GM12878 (cell line): ENCODE data around the gene XIRP1.

Experiments
- BHLHE40 ChIP-seq, 2 experiments: fragments of 450-650 bp in 1 of 2; IDR thresholded peaks; 2 replicates each; pipeline ENCODE4 v1.6.1; 2011 to 2017; ENCODE audit warnings: low read depth in 2 of 2, borderline replicate concordance in 1 of 2, improper control_type of control experiment in 1 of 2, low read length in 1 of 2, mild to moderate bottlenecking in 1 of 2
- EZH2 ChIP-seq: IDR thresholded peaks from 2 replicates; pipeline ENCODE4 v1.6.1; 2012; ENCODE audit warnings: low read depth, mild to moderate bottlenecking, control low read depth, inconsistent platforms, low read length, borderline replicate concordance; ENCODE audit not compliant: control insufficient read depth
- POLR2A ChIP-seq: IDR thresholded peaks from 2 replicates; pipeline ENCODE4 v1.6.1; 2011; ENCODE audit warnings: low read depth, mild to moderate bottlenecking, low read length
- SP1 ChIP-seq: IDR thresholded peaks from one replicate; pipeline ENCODE4 v1.6.1; 2011; ENCODE audit warnings: low read depth, low read length
- YY1 ChIP-seq: IDR thresholded peaks from 2 replicates; pipeline ENCODE4 v1.6.1; 2011; ENCODE audit warnings: low read depth, mild to moderate bottlenecking, low read length
- ZNF274 ChIP-seq: IDR thresholded peaks from one replicate; pipeline ENCODE4 v1.8.0; 2011; ENCODE audit not compliant: insufficient read length, insufficient read depth
- TF ChIP-seq, protein P1 (sequence below), 3 experiments: IDR thresholded peaks in 2 of 3; conservative IDR thresholded peaks in 1 of 3; 2 replicates each; pipeline ENCODE4 v1.5.1; 2011; ENCODE audit warnings: low read depth in 3 of 3, low read length in 3 of 3, mild to moderate bottlenecking in 3 of 3, control low read depth in 2 of 3, moderate library complexity in 2 of 3, inconsistent platforms in 1 of 3, mixed read lengths in 1 of 3; ENCODE audit not compliant: control insufficient read depth in 2 of 3, insufficient read depth in 1 of 3; ENCODE audit errors: extremely low read depth in 1 of 3

DNA sequence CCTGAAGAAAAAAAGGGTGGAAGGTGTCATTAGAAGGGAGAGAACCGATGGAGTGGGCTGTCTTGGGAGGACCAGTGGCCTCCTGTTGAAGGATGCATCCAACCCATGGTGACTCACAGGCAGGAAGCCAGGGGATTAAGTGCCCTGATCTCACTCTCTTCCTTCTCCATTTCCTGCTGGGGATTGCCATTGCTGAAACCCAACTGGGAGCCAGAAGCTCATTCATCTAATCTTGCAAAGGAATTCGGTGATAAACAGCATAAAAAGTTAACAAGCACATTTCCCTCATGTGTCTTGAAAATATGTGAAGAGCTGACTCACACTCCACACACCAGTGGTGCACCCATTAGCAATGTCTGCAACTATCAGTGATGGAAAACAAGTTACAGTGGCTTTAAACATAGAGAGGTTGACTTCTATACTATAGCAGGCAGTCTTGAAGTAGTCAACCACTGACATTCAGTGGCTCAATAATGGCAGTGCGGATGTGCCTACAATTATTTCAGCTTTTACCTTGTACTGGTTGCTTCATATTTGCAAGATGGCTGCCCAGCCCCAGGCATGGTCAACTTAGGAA lies 26.2 kb downstream of the XIRP1 start:
- TF ChIP-seq ZNF274, result no peak
- TF ChIP-seq, protein P1, sequence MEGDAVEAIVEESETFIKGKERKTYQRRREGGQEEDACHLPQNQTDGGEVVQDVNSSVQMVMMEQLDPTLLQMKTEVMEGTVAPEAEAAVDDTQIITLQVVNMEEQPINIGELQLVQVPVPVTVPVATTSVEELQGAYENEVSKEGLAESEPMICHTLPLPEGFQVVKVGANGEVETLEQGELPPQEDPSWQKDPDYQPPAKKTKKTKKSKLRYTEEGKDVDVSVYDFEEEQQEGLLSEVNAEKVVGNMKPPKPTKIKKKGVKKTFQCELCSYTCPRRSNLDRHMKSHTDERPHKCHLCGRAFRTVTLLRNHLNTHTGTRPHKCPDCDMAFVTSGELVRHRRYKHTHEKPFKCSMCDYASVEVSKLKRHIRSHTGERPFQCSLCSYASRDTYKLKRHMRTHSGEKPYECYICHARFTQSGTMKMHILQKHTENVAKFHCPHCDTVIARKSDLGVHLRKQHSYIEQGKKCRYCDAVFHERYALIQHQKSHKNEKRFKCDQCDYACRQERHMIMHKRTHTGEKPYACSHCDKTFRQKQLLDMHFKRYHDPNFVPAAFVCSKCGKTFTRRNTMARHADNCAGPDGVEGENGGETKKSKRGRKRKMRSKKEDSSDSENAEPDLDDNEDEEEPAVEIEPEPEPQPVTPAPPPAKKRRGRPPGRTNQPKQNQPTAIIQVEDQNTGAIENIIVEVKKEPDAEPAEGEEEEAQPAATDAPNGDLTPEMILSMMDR (IDR thresholded peaks at IDR 0.05 in 2 of 3, conservative IDR thresholded peaks at IDR 0.05 in 1 of 3; ENCODE audit: control insufficient read depth in 2 of 3, extremely low read depth in 1 of 3, insufficient read depth in 1 of 3, low read depth in 3 of 3, low read length in 3 of 3), result peak in 1 of 3 experiments; percentile 27; a peak in 2 of 6 replicates
- no peak for TF ChIP-seq BHLHE40 (IDR thresholded peaks at IDR 0.05; ENCODE audit: borderline replicate concordance in 1 of 2, low read depth in 2 of 2, low read length in 1 of 2)
- no peak for TF ChIP-seq POLR2A
- TF ChIP-seq YY1, result 0 out of 2 replicates have a peak, but pooled peaks have one; percentile 12
- no peak for TF ChIP-seq SP1
- TF ChIP-seq EZH2, result no peak
